Colon (tissue), 2 donors: ENCODE results near the gene SLC27A1.
"Not testable (repeated sequence)": the region's sequence is repeated elsewhere in the genome, so short reads cannot be mapped to it uniquely, and the experiment has no call there.

Source experiments
- FAIRE-seq: peaks from 2 replicates; lab custom pipeline; 2012; peaks lifted over from hg19 to GRCh38; lab: Jason Lieb, UNC
- donor health status: control.
- donor health status: control.

The SLC27A1 gene

GRCh38 chr19:17457616-17458015, 12.7 kb upstream of the SLC27A1 start:
- FAIRE-seq: no peak

GRCh38 chr19:17458970-17459369, 11.4 kb upstream of the SLC27A1 start:
- no peak for FAIRE-seq

- no peak for FAIRE-seq
These were observed 9.7 kb upstream of the SLC27A1 start, which contains the start of gene NXNL1 for GRCh38 chr19:17460372-17461230. Gene NXNL1, minus strand, starts transcription at chr19:17460926. Its CDS starts 57 bp downstream, at chr19:17460869.

DNA sequence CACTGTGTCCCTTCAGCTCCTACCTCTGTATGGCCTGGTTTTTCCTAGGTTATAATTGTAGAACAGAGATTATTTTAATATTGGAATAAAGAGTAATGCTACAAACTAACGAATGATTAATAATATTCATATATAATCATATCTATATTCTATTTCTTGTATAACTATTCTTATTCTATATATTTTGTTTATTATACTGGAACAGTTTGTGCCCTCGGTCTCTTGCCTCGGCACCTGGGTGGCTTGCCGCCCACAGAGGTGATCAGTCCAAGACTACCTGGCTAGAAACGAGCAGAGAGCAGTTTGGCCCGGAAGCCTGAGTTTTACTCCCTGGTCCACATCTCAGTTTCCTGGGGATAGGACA, 3.9 kb upstream of the SLC27A1 start:
- FAIRE-seq: no peak

DNA sequence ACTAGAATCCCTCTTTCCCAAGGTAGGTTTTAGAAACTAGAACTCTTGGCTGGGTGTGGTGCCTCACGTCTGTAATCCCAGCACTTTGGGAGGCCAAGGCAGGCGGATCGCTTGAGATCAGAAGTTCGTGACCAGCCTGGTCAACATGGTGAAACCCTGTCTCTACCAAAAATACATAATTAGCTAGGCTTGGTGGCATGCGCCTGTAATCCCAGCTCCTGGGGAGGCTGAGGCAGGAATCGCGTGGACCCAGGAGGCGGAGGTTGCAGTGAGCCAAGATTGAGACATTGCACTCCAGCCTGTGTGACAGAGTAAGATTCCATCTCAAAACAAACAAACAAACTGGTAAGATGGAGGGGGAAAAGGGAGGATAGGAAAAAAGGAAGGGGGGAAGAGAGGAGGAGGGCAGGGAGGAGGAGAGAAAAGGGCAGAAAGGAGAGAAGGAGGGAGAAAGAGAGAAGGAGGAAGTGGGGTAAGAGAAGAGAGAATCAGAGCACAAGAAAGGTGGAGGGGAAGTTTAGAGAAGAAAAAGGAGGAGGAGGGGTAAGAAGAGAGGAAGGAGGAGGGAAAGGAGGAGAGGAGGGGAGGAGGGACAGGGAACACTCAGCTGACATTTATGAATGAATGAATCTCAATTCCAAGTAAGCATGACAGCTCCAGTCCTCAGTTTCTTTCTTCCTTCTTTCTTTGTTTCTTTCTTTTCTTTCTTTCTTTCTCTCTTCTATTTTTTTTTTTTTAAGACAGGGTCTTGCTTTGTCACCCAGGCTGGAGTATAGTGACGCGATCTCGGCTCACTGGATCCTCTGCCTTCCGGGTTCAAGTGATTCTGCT, 2.6 kb upstream of the SLC27A1 start:
- FAIRE-seq: no peak

DNA sequence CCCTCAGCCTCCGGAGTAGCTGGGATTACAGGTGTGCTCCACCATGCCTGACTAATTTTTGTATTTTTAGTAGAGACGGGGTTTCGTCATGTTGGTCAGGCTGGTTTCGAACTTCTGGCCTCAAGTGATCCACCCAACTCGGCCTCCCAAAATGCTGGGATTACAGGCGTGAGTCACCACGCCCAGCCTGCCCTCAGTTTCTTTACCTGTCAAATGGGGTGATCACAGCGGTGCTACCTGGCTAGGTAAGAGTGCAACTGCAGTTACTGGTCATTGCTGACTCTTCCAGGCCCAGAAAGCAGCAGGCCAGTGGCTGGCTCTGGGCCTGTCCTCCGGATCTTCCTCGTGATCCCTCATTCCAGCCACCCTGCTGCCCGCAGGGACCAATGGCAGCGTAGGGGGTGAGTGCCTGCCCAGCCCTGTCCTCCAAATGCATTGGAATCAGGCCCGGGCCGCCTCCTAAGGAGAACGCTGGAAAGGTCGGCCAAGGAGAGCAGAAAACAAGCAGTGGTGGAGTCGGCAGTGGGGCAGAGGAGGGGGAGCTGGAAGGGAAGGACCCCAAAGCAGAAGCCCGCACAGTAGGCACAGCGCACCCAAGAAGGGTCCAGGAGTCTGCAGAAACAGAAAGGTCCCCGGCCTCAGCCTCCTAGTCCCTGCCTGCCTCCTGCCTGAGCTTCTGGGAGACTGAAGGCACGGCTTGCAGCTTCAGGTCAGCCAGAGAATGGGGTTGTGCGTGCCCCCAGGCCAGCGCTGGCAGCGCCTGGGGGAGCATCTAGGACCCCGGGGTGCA, 1.8 kb upstream of the SLC27A1 start:
- FAIRE-seq: no peak

DNA sequence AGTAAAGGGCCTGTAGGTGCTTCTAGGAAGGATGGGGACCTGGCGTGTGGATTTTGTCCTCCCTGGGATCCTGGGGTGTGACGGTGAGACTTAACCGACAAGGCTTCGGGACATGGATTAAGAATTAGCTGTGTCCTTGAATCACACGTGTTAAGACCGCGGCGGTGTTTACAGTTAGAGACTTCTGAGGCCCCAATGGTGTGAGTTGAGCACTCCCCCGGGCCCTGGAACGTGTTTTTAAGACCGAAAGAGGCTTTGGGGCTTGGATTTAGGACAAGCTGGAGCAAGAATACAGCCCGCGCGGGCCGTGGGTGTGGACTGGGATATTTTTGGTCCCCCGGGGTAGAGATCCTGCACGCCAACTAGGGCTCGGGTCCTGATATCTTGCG, 1.2 kb upstream of the SLC27A1 start:
- FAIRE-seq: no peak

- no peak for FAIRE-seq
These were observed 750 bp upstream of the SLC27A1 start for GRCh38 chr19:17469481-17470067.

DNA sequence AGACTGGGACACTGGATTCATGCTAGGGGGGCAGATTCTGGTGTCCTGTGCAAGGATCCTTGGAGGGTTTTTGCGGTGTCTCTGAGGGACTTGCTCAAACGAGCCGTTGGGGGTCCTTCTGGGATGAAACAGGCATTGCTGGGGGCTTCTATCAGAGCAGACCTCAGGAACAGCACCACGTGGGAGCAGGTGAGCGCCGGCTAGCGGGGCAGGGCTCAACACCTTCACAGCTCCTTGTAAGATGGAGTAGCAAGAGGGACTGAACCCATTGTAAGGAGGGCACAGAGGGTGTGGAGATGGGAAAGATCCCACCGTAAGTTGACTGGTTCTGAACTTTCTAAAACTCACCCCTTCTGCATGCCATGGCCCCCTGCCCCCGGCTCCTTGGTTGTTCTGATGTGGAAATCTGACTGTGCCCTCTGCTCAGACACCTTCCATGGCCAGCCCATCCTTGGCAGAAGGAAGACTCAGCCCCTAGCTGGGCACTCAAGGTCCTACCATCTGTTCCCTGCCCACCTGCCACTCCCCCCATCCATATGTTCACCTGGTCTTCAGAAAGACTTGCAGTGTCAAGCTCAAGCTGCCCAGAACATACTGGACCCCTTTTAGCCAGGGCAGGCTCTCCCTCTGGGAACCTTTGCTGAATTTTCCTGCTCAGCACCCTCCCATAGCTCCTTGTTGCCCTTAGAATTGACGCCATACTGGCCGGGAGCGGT, 1.2 kb downstream of the SLC27A1 start:
- no peak for FAIRE-seq

DNA sequence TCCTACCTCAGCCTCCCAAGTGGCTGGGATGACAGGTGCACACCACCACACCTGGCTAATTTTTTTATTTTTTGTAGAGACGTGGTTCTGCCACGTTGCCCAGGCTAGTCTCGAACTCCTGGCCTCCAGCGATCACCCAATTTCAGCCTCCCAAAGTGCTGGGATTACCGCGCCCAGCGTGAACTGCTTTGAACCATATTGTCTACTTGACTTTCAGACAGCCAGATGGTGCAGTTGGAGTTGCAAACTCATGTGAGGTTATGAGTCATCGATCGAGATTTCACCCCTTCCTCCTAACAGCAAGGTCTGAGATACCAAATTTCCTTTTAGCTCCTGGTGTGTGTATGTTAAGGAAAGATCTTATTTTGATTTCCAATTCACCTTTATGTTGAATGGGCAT, 2.7 kb downstream of the SLC27A1 start:
- FAIRE-seq: no peak

GRCh38 chr19:17475011-17475540, 4.8 kb downstream of the SLC27A1 start:
- FAIRE-seq: not testable (repeated sequence)

- no peak for FAIRE-seq
These were observed 5.3 kb downstream of the SLC27A1 start for GRCh38 chr19:17475541-17476115.

GRCh38 chr19:17479325-17479791, 9.0 kb downstream of the SLC27A1 start:
- FAIRE-seq: no peak

GRCh38 chr19:17481986-17482385, 11.7 kb downstream of the SLC27A1 start:
- no peak for FAIRE-seq

GRCh38 chr19:17482877-17483604, 12.7 kb downstream of the SLC27A1 start:
- FAIRE-seq: no peak

DNA sequence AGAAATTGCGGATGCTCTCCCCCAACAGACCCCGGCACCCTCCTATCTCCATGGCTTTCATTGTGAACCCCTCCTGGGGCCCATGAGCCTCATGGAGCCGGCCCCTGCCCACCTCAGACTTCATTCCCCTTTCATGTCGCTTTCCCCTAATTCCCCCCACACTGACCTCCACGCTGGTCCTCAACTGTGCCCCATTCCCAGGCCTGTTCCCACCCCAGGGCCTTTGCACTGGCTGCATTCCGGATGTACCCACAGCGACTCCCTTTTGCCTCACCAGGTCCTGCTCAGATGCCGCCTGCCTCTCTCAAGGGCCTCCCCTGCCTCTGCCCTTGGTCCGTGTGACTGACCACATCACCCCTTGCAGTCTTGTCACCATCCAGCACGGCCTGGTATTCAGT, 13.3 kb downstream of the SLC27A1 start:
- no peak for FAIRE-seq

- FAIRE-seq: no peak
These were observed 14.3 kb downstream of the SLC27A1 start for GRCh38 chr19:17484520-17485185.

GRCh38 chr19:17486545-17487240, 16.4 kb downstream of the SLC27A1 start:
- no peak for FAIRE-seq
